A549 (cell line): Measurements from ENCODE around the gene POLD1. TPM values are rescaled to one million over a fixed set of nuclear protein-coding genes. Genes with fewer than 3 reads are reported as not detected.

Source experiments
- ATAC-seq, 2 experiments: fragments of 200-7000 bp in 1 of 2; fragments of >200 bp in 1 of 2; cut with Nextera tagmentation in 1 of 2; cut with Tn5 transposase in 1 of 2; 3 replicates each; pipeline versions ENCODE4 v1.8.0 to v1.9.1; 2018 to 2020; ENCODE audit warnings: mild to moderate bottlenecking in 1 of 2, moderate library complexity in 1 of 2
- CTCF ChIA-PET: fragments of 300-600 bp; sonication (Branson Sonifier 250); formaldehyde crosslinking; extraction: SDS; loops from one replicate; lab custom pipeline; 2021; ENCODE audit warnings: antibody characterized with exemption, inconsistent platforms; lab: Yijun Ruan, JAX
- POLR2A ChIA-PET: fragments of 350-600 bp; formaldehyde crosslinking; extraction: SDS; loops from one replicate; lab custom pipeline; 2021; ENCODE audit warnings: antibody characterized with exemption, inconsistent platforms; lab: Yijun Ruan, JAX
- DNase-seq, 2 experiments: peaks; one replicate each; pipeline versions ENCODE4 v3.0.0 to v3.0.0-alpha.2; 2011 to 2016; ENCODE audit warnings: low read depth in 1 of 2, low spot score in 1 of 2
- FAIRE-seq: peaks from 2 replicates; lab custom pipeline; 2011; peaks lifted over from hg19 to GRCh38; lab: Jason Lieb, UNC
- H3K27ac ChIP-seq, 2 experiments: fragments of >200 bp; sonication (Bioruptor Twin); formaldehyde crosslinking; 3 replicates each; pipeline ENCODE4 v1.5.1; 2016 to 2017
- H3K4me1 ChIP-seq: fragments of >200 bp; sonication (Bioruptor Twin); formaldehyde crosslinking; 3 replicates; pipeline ENCODE4 v1.6.1; 2016
- H3K4me2 ChIP-seq: fragments of >200 bp; sonication (Bioruptor Twin); formaldehyde crosslinking; 3 replicates; pipeline ENCODE4 v1.6.1; 2016
- H3K4me3 ChIP-seq: fragments of >200 bp; sonication (Bioruptor Twin); formaldehyde crosslinking; 3 replicates; pipeline ENCODE4 v1.5.1; 2016
- H3K9me3 ChIP-seq: fragments of >200 bp; sonication (Bioruptor Twin); formaldehyde crosslinking; 3 replicates; pipeline ENCODE4 v1.6.1; 2016
- BCL3 ChIP-seq: fragments of >200 bp; sonication (Bioruptor Twin); formaldehyde crosslinking; IDR thresholded peaks from 3 replicates; pipeline ENCODE4 v1.6.1; 2016
- CBX2 ChIP-seq: fragments of 200-600 bp; sonication (generic); IDR thresholded peaks from 2 replicates; pipeline ENCODE4 v1.6.1; 2016; ENCODE audit warnings: low read depth, mild to moderate bottlenecking, borderline replicate concordance
- CBX8 ChIP-seq: fragments of 200-600 bp; sonication (generic); IDR thresholded peaks from 2 replicates; pipeline ENCODE4 v1.6.1; 2016
- CEBPB ChIP-seq, 2 experiments: fragments of >200 bp in 1 of 2; sonication (Bioruptor Twin) in 1 of 2; formaldehyde crosslinking in 1 of 2; IDR thresholded peaks; 2 replicates each; pipeline ENCODE4 v1.6.1; 2012 to 2016
- CHD2 ChIP-seq: fragments of 150-350 bp; IDR thresholded peaks from 2 replicates; pipeline ENCODE4 v1.6.1; 2014; ENCODE audit warnings: low read length; ENCODE audit not compliant: partially characterized antibody
- CTCF ChIP-seq: fragments of >200 bp; sonication (Bioruptor Twin); formaldehyde crosslinking; IDR thresholded peaks from 3 replicates; pipeline ENCODE4 v1.5.1; 2016
- EHF ChIP-seq: fragments of 250-450 bp; sonication (Bioruptor Pico); IDR thresholded peaks from 2 replicates; pipeline ENCODE4 v1.5.0; 2020; ENCODE audit warnings: mild to moderate bottlenecking
- ESRRA ChIP-seq: fragments of 150-350 bp; IDR thresholded peaks from 2 replicates; pipeline ENCODE4 v1.6.1; 2014; ENCODE audit warnings: mild to moderate bottlenecking, low read length, borderline replicate concordance
- FOSB ChIP-seq: fragments of 250-450 bp; sonication (Bioruptor Pico); IDR thresholded peaks from 2 replicates; pipeline ENCODE4 v1.5.0; 2020; ENCODE audit warnings: mild to moderate bottlenecking, moderate library complexity
- FOSL2 ChIP-seq, 2 experiments: fragments of 450-650 bp in 1 of 2; fragments of >200 bp in 1 of 2; sonication (Bioruptor Twin) in 1 of 2; formaldehyde crosslinking; IDR thresholded peaks; 2 replicates each; pipeline versions ENCODE4 v1.5.0 to v1.6.1; 2016 to 2020; ENCODE audit warnings: mild to moderate bottlenecking in 1 of 2, moderate library complexity in 1 of 2
- HDAC2 ChIP-seq: fragments of 200-600 bp; sonication (generic); IDR thresholded peaks from 2 replicates; pipeline ENCODE4 v1.6.1; 2016
- HES2 ChIP-seq: fragments of >200 bp; sonication (Bioruptor Twin); formaldehyde crosslinking; IDR thresholded peaks from 2 replicates; pipeline ENCODE4 v1.6.1; 2016
- HEYL ChIP-seq: fragments of 250-450 bp; sonication (Bioruptor Pico); IDR thresholded peaks from 2 replicates; pipeline ENCODE4 v1.8.0; 2021; ENCODE audit warnings: mild to moderate bottlenecking, moderate library complexity
- HOXA7 ChIP-seq: fragments of 250-450 bp; sonication (Bioruptor Pico); IDR thresholded peaks from 2 replicates; pipeline ENCODE4 v1.5.0; 2020; ENCODE audit warnings: mild to moderate bottlenecking, moderate library complexity
- HOXB13 ChIP-seq: fragments of 250-450 bp; sonication (Bioruptor Pico); IDR thresholded peaks from 2 replicates; pipeline ENCODE4 v1.5.0; 2020; ENCODE audit warnings: low read depth, mild to moderate bottlenecking, moderate library complexity
- JUN ChIP-seq, 2 experiments: fragments of >200 bp; sonication (Bioruptor Twin); formaldehyde crosslinking; IDR thresholded peaks; 2 replicates in 1 of 2; 3 replicates in 1 of 2; pipeline ENCODE4 v1.6.1; 2016 to 2017
- MAZ ChIP-seq: fragments of 150-350 bp; IDR thresholded peaks from 2 replicates; pipeline ENCODE4 v1.6.1; 2014; ENCODE audit warnings: antibody characterized with exemption, low read depth, low read length, borderline replicate concordance
- MYC ChIP-seq: IDR thresholded peaks from 2 replicates; pipeline ENCODE4 v1.6.1; 2012; ENCODE audit warnings: mild to moderate bottlenecking, inconsistent platforms, low read length, improper control_type of control experiment, borderline replicate concordance
- NFE2L2 ChIP-seq: fragments of 150-350 bp; conservative IDR thresholded peaks from 2 replicates; pipeline ENCODE4 v1.6.1; 2014; ENCODE audit warnings: low read length
- NPAS2 ChIP-seq: fragments of 250-450 bp; sonication (Bioruptor Pico); IDR thresholded peaks from 2 replicates; pipeline ENCODE4 v1.8.0; 2022; ENCODE audit warnings: mild to moderate bottlenecking, moderate library complexity, borderline replicate concordance
- NR3C1 ChIP-seq: fragments of >200 bp; sonication (Bioruptor Twin); formaldehyde crosslinking; IDR thresholded peaks from 3 replicates; pipeline ENCODE4 v1.6.1; 2017
- PHF8 ChIP-seq: fragments of 200-600 bp; sonication (generic); IDR thresholded peaks from 2 replicates; pipeline ENCODE4 v1.6.1; 2016; ENCODE audit warnings: low read depth, mild to moderate bottlenecking, antibody characterized with exemption, moderate library complexity, borderline replicate concordance
- POLR2A ChIP-seq: IDR thresholded peaks from 2 replicates; pipeline ENCODE4 v1.6.1; 2012; ENCODE audit warnings: mild to moderate bottlenecking, low read length
- RARB ChIP-seq: fragments of 250-450 bp; sonication (Bioruptor Pico); IDR thresholded peaks from 2 replicates; pipeline ENCODE4 v1.8.0; 2021; ENCODE audit warnings: mild to moderate bottlenecking, moderate library complexity
- RCOR1 ChIP-seq: fragments of 150-350 bp; IDR thresholded peaks from 2 replicates; pipeline ENCODE4 v1.6.1; 2014; ENCODE audit warnings: antibody characterized with exemption, low read length, low read depth
- RFX5 ChIP-seq: fragments of 450-650 bp; IDR thresholded peaks from 2 replicates; pipeline ENCODE4 v1.7.1; 2014; ENCODE audit warnings: antibody characterized with exemption, mild to moderate bottlenecking, moderate library complexity
- RNF2 ChIP-seq: fragments of 200-600 bp; sonication (generic); IDR thresholded peaks from 2 replicates; pipeline ENCODE4 v1.6.1; 2016; ENCODE audit warnings: low read depth, mild to moderate bottlenecking, antibody characterized with exemption, moderate library complexity, borderline replicate concordance
- SMC3 ChIP-seq: fragments of >200 bp; sonication (Bioruptor Twin); formaldehyde crosslinking; IDR thresholded peaks from 3 replicates; pipeline ENCODE4 v1.6.1; 2018; ENCODE audit warnings: inconsistent platforms
- TP53 ChIP-seq: fragments of 250-450 bp; sonication (Bioruptor Pico); IDR thresholded peaks from 2 replicates; pipeline ENCODE4 v1.5.0; 2021; ENCODE audit warnings: mild to moderate bottlenecking, moderate library complexity
- USF2 ChIP-seq: fragments of 450-650 bp; IDR thresholded peaks from 2 replicates; pipeline ENCODE4 v1.6.1; 2014; ENCODE audit warnings: antibody characterized with exemption
- ZNF302 ChIP-seq: fragments of 250-450 bp; sonication (Bioruptor Pico); IDR thresholded peaks from 2 replicates; pipeline ENCODE4 v1.9.0; 2021; ENCODE audit warnings: inconsistent platforms, mild to moderate bottlenecking, moderate library complexity
- ZSCAN20 ChIP-seq: fragments of 250-450 bp; sonication (Bioruptor Pico); IDR thresholded peaks from 2 replicates; pipeline ENCODE4 v1.8.0; 2022; ENCODE audit warnings: mild to moderate bottlenecking, moderate library complexity
- WGBS: methylation state at CpG from one replicate; pipeline ENCODE4 v1.1.6; 2017; ENCODE audit errors: missing lambda C conversion rate; 5-methylcytosine and 5-hydroxymethylcytosine counted together
- polyA plus RNA-seq, 4 experiments: library from polyadenylated mRNA; depleted of rRNA in 3 of 4; stranded (reverse); fragments of >200 nt; fragmentation: RNase III in 1 of 4; extraction: RNeasy Plus Mini Kit Qiagen cat#74134 plus additional on column Dnase treatment in 1 of 4; gene quantifications; 2 replicates in 3 of 4; 3 replicates in 1 of 4; pipeline ENCODE4 v1.2.3, GENCODE V29; 2011 to 2017
- TF ChIP-seq, protein P1 (sequence below): IDR thresholded peaks from 2 replicates; pipeline ENCODE4 v1.6.1; 2012
- TF ChIP-seq, protein P2 (sequence below): fragments of 250-450 bp; sonication (Bioruptor Pico); IDR thresholded peaks from 2 replicates; pipeline ENCODE4 v1.5.0; 2021; ENCODE audit warnings: mild to moderate bottlenecking, moderate library complexity, borderline replicate concordance

POLD1 gene
- polyA plus RNA-seq, 2 of the 4 experiments (the other 2 are of a cell fraction) = 26.1 to 88.8 TPM

DNA sequence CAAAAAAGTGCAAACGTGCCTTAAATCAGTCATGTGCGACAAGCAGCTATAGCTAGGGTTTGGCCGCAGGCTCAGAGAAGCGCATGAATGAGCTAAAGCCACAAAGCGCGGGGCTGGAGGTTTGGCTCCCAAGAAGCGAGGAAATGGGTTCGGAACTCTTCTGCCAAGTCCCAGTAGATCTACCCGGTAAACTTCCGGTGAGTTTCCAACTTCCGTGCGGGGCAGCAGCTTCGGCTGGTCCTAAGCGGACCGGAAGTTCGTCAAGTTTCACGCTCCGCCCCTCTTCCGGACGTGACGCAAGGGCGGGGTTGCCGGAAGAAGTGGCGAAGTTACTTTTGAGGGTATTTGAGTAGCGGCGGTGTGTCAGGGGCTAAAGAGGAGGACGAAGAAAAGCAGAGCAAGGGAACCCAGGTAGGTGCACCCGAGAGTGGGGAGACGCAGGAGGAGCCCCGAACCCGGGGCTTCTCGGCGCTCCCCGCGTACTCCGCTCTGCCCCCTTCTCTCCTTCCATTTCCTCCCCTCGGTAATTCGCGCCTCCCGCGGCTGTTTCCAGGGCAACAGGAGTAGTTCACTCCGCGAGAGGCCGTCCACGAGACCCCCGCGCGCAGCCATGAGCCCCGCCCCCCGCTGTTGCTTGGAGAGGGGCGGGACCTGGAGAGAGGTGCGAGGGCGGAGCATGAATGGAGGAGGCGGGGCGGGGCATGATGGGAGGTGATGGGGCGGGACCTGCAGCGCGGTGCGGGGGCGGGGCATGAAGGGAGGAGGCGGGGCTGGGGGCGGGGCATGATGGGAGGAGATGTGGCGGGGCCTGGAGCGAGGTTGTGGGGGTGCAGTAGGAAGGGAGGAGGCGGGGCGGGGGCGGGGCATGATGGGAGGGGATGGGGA lies 7.7 kb upstream of the POLD1 start, which contains the start of gene NR1H2:
Gene NR1H2, plus strand, starts transcription at position 292 of the 885 bp plus-strand sequence. CDS start 1,149 bp downstream, outside the sequence.
- ATAC-seq = peak; percentile 82 to 93
- Histone ChIP-seq H3K9me3 (no peaks in the 10 kb centered on the region), H3K27ac (peak within 1 kb of the TSS; percentile 97), H3K4me1 (peaks cover 9% of the 10 kb centered on the region; the same call in 1 of the 3 replicates), H3K4me2 (peak within 1 kb of the TSS; percentile 73), H3K4me3 (peak within 1 kb of the TSS; percentile 79)
- WGBS = 1% methylated on average over 49 of the region's 67 CpGs
- FAIRE-seq = peak; percentile 93
- peak; percentile 97 to 100 for DNase-seq
- POLR2A ChIA-PET = interaction anchor here (0.7 to 1.1 kb wide), 4 partner anchors 8 to 135 kb away, joined by 4 to 7 read pairs (median 4); partner anchors contain the start of genes JOSD2 and POLD1
- CTCF ChIA-PET = interaction anchor here (1.0 to 2.6 kb wide), 5 partner anchors 10 to 103 kb away, joined by 3 to 15 read pairs (median 6); partner anchors contain the start of gene NAPSA
- TF ChIP-seq CEBPB (IDR thresholded peaks at IDR 0.05) = peak; percentile 9 to 74; a peak in 3 of 4 replicates
- TF ChIP-seq MAZ = no peak; the same call in 1 of the 2 replicates
- no peak for TF ChIP-seq CBX8
- no peak for TF ChIP-seq ZNF302 (CRISPR knock-in tag)
- no peak for TF ChIP-seq HEYL (CRISPR knock-in tag)
- no peak for TF ChIP-seq RNF2
- peak; percentile 17 for TF ChIP-seq CHD2
- TF ChIP-seq POLR2A = peak; percentile 20; the same call in 1 of the 2 replicates
- TF ChIP-seq BCL3 = no peak
- TF ChIP-seq JUN (IDR thresholded peaks at IDR 0.05) = peak; percentile 82 to 93
- TF ChIP-seq NR3C1 = no peak
- no peak for TF ChIP-seq FOSL2 (IDR thresholded peaks at IDR 0.05)
- 0 out of 2 replicates have a peak, but pooled peaks have one; percentile 3 for TF ChIP-seq FOSL2 (CRISPR knock-in tag; IDR thresholded peaks at IDR 0.05)
- no peak for TF ChIP-seq CTCF
- no peak; the same call in 1 of the 2 replicates for TF ChIP-seq FOSB
- no peak for TF ChIP-seq RCOR1
- TF ChIP-seq, protein P1, sequence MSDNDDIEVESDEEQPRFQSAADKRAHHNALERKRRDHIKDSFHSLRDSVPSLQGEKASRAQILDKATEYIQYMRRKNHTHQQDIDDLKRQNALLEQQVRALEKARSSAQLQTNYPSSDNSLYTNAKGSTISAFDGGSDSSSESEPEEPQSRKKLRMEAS = peak; percentile 93
- TF ChIP-seq NFE2L2 = no peak
- TF ChIP-seq RARB (CRISPR knock-in tag) = peak; percentile 50; the same call in 1 of the 2 replicates
- TF ChIP-seq CBX2 = no peak
- no peak for TF ChIP-seq USF2
- 0 out of 3 replicates have a peak, but pooled peaks have one; percentile 14 for TF ChIP-seq SMC3
- TF ChIP-seq EHF (CRISPR knock-in tag) = peak; percentile 54; the same call in 1 of the 2 replicates
- TF ChIP-seq HOXB13 (CRISPR knock-in tag) = no peak
- TF ChIP-seq PHF8 = peak; percentile 80; the same call in 1 of the 2 replicates
- peak; percentile 23; the same call in 1 of the 2 replicates for TF ChIP-seq HOXA7 (CRISPR knock-in tag)
- TF ChIP-seq HES2 = no peak
- TF ChIP-seq HDAC2 = no peak
- TF ChIP-seq NPAS2 (CRISPR knock-in tag) = no peak
- no peak for TF ChIP-seq ZSCAN20 (CRISPR knock-in tag)
- peak; percentile 69; the same call in 1 of the 2 replicates for TF ChIP-seq ESRRA
- peak; percentile 74 for TF ChIP-seq MYC
- no peak for TF ChIP-seq TP53 (CRISPR knock-in tag)
- TF ChIP-seq RFX5 = peak; percentile 61
- TF ChIP-seq, protein P2, sequence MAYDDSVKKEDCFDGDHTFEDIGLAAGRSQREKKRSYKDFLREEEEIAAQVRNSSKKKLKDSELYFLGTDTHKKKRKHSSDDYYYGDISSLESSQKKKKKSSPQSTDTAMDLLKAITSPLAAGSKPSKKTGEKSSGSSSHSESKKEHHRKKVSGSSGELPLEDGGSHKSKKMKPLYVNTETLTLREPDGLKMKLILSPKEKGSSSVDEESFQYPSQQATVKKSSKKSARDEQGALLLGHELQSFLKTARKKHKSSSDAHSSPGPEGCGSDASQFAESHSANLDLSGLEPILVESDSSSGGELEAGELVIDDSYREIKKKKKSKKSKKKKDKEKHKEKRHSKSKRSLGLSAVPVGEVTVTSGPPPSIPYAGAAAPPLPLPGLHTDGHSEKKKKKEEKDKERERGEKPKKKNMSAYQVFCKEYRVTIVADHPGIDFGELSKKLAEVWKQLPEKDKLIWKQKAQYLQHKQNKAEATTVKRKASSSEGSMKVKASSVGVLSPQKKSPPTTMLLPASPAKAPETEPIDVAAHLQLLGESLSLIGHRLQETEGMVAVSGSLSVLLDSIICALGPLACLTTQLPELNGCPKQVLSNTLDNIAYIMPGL (CRISPR knock-in tag) = no peak
